Activated CD4-positive, alpha-beta memory T cell treated with anti-CD3 and anti-CD28 coated beads for 36 hours (primary cell): ENCODE data around the gene BIRC7. TPM values are rescaled to one million over a fixed set of nuclear protein-coding genes. Genes with fewer than 3 reads are reported as not detected.
A peak's percentile ranks its signal among the peaks of the same experiment; 100 is the strongest.
"Not testable (repeated sequence)": the region's sequence is repeated elsewhere in the genome, so short reads cannot be mapped to it uniquely, and the experiment has no call there.

Experiments
- CTCF ChIA-PET: fragments of 350-600 bp; sonication (Branson Sonifier 250); formaldehyde crosslinking; loops from one replicate; lab custom pipeline; 2021; ENCODE audit warnings: antibody characterized with exemption, inconsistent platforms; lab: Charles Lee
- POLR2A ChIA-PET: fragments of 350-600 bp; sonication (Branson Sonifier 250); formaldehyde crosslinking; loops from one replicate; lab custom pipeline; 2021; ENCODE audit warnings: antibody characterized with exemption; lab: Charles Lee
- DNase-seq: peaks from one replicate; pipeline ENCODE4 v3.0.0-alpha.2; 2020
- H3K27ac Mint-ChIP-seq: one replicate; pipeline ENCODE4 v1.8.0; 2021; ENCODE audit warnings: mixed read lengths
- H3K27me3 Mint-ChIP-seq: one replicate; pipeline ENCODE4 v1.8.0; 2021; ENCODE audit warnings: mixed read lengths
- H3K36me3 Mint-ChIP-seq: one replicate; pipeline ENCODE4 v1.8.0; 2021; ENCODE audit warnings: mixed read lengths
- H3K4me1 Mint-ChIP-seq: one replicate; pipeline ENCODE4 v1.8.0; 2021; ENCODE audit warnings: low read depth, mixed read lengths
- H3K4me3 Mint-ChIP-seq: one replicate; pipeline ENCODE4 v1.8.0; 2021; ENCODE audit warnings: mild to moderate bottlenecking, mixed read lengths
- H3K9me3 Mint-ChIP-seq: one replicate; pipeline ENCODE4 v1.8.0; 2021; ENCODE audit warnings: mixed read lengths
- intact Hi-C: fragments of 100-400 bp; cut with micrococcal nuclease; formaldehyde crosslinking; loops from one replicate; pipeline ENCODE4 v1.15.1; 2023
- total RNA-seq, 2 experiments: library from RNA; stranded (reverse); gene quantifications; one replicate each; pipeline ENCODE4 v1.2.3, GENCODE V29; 2021

The BIRC7 gene
- total RNA-seq, 2 experiments from 2014 or later, result not detected

GRCh38 chr20:63220696-63221399, 14.9 kb upstream of the BIRC7 start:
- no peaks in the 10 kb centered on the region for H3K36me3 Mint-ChIP-seq
- no peak overlapping the region for H3K4me3 Mint-ChIP-seq
- no peak for DNase-seq
- no peaks in the 10 kb centered on the region for H3K9me3 Mint-ChIP-seq
- H3K4me1 Mint-ChIP-seq, result peaks cover 6% of the 10 kb centered on the region
- H3K27me3 Mint-ChIP-seq, result no peaks in the 10 kb centered on the region
- ChIA-PET CTCF (interaction anchor here (1.0 kb wide), 1 partner anchor 10 kb away, joined by 3 read pairs; no protein-coding TSS in a partner anchor), POLR2A (interaction anchor here (0.6 kb wide), 1 partner anchor 759 kb away, joined by 3 read pairs; the partner anchor contains the start of gene SAMD10)
- intact Hi-C loops, result loop anchor here (5.0 to 10.0 kb wide), 2 partner anchors 71 to 164 kb away; partner anchors contain the start of gene COL20A1
- H3K27ac Mint-ChIP-seq, result no peak overlapping the region

- intact Hi-C loops, result loop anchor here (5.0 to 10.0 kb wide), 2 partner anchors 71 to 163 kb away; partner anchors contain the start of gene COL20A1
- H3K4me1 Mint-ChIP-seq, H3K9me3 Mint-ChIP-seq, POLR2A ChIA-PET, H3K27me3 Mint-ChIP-seq, H3K4me3 Mint-ChIP-seq, DNase-seq, H3K27ac Mint-ChIP-seq, H3K36me3 Mint-ChIP-seq: not testable (repeated sequence)
- CTCF ChIA-PET, result interaction anchor here (1.0 kb wide), 1 partner anchor 9 kb away, joined by 3 read pairs; no protein-coding TSS in a partner anchor
Observed at GRCh38 chr20:63221400-63222053, 14.2 kb upstream of the BIRC7 start.

- no peaks in the 10 kb centered on the region for H3K36me3 Mint-ChIP-seq
- CTCF ChIA-PET, result interaction anchor here (1.1 to 4.1 kb wide), 21 partner anchors 10 to 897 kb away, joined by 3 to 58 read pairs (median 8); partner anchors contain the start of genes ARFGAP1, BIRC7 and COL20A1
- POLR2A ChIA-PET, result no interaction called here
- no peaks in the 10 kb centered on the region for H3K4me1 Mint-ChIP-seq
- no peak overlapping the region for H3K4me3 Mint-ChIP-seq
- H3K9me3 Mint-ChIP-seq, result no peaks in the 10 kb centered on the region
- no peak for DNase-seq
- intact Hi-C loops, result loop anchor here (5.0 to 10.0 kb wide), 2 partner anchors 70 to 162 kb away; partner anchors contain the start of gene COL20A1
- H3K27ac Mint-ChIP-seq, result no peak overlapping the region
- no peaks in the 10 kb centered on the region for H3K27me3 Mint-ChIP-seq
Observed at GRCh38 chr20:63222541-63222940, 13.2 kb upstream of the BIRC7 start.

GRCh38 chr20:63223121-63223825, 12.4 kb upstream of the BIRC7 start:
- intact Hi-C loops, result loop anchor here (5.0 to 10.0 kb wide), 2 partner anchors 69 to 162 kb away; partner anchors contain the start of gene COL20A1
- POLR2A ChIA-PET, result no interaction called here
- H3K36me3 Mint-ChIP-seq, result no peaks in the 10 kb centered on the region
- H3K27ac Mint-ChIP-seq, result no peak overlapping the region
- no peaks in the 10 kb centered on the region for H3K27me3 Mint-ChIP-seq
- CTCF ChIA-PET, result interaction anchor here (0.6 to 4.1 kb wide), 40 partner anchors 10 to 897 kb away, joined by 3 to 58 read pairs (median 6); partner anchors contain the start of genes ARFGAP1, BIRC7 and COL20A1
- no peaks in the 10 kb centered on the region for H3K4me1 Mint-ChIP-seq
- no peak overlapping the region for H3K4me3 Mint-ChIP-seq
- DNase-seq, result peak; percentile 55
- no peaks in the 10 kb centered on the region for H3K9me3 Mint-ChIP-seq

- no peak overlapping the region for H3K27ac Mint-ChIP-seq
- H3K4me3 Mint-ChIP-seq, result no peak overlapping the region
- ChIA-PET POLR2A (interaction anchor here (1.0 kb wide), 1 partner anchor 9 kb away, joined by 4 read pairs; no protein-coding TSS in a partner anchor), CTCF (interaction anchor here (0.6 to 4.1 kb wide), 37 partner anchors 10 to 661 kb away, joined by 3 to 58 read pairs (median 6); partner anchors contain the start of genes ARFGAP1, BIRC7 and COL20A1)
- intact Hi-C loops, result loop anchor here (5.0 to 10.0 kb wide), 2 partner anchors 68 to 161 kb away; partner anchors contain the start of gene COL20A1
- H3K9me3 Mint-ChIP-seq, result no peaks in the 10 kb centered on the region
- no peaks in the 10 kb centered on the region for H3K27me3 Mint-ChIP-seq
- H3K4me1 Mint-ChIP-seq, result no peaks in the 10 kb centered on the region
- no peak for DNase-seq
- H3K36me3 Mint-ChIP-seq, result no peaks in the 10 kb centered on the region
Observed at GRCh38 chr20:63223826-63224207, 11.9 kb upstream of the BIRC7 start.

DNA sequence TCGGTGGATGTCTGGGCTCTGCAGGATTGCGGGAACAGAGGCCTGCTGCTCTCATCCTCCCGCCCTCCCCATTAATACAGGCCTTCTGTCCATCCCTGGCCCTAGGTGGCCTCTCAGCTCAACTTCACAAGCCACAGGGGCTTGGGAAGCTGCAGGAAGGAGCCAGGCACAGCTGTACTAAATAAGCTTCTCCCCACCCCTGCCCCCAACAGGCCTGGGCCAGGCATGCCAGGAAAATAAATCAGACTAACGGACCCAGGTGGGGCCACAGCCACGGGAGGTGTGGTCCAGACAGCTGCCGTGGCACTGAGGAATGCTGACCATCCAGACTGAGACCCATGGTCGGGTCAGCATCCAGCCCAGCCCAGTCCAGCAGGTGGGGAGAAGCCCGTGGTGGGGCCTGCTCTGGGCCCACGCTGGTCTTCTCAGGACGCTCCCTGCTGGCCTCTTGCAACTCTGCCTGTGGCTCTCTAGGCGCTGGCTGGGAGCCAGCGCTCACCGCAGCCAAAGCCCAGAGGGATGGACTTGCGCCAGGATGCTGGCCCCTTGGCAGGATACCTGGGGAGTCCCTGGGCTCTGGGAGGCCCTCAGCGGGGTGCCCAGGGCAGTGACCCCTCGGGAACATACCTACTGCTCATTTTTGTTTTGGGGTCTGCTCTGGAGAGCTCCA, 11.2 kb upstream of the BIRC7 start:
- Mint-ChIP-seq H3K27me3 (peaks cover 5% of the 10 kb centered on the region), H3K36me3 (no peaks in the 10 kb centered on the region), H3K9me3 (no peaks in the 10 kb centered on the region), H3K4me3 (no peak overlapping the region), H3K27ac (no peak overlapping the region), H3K4me1 (no peaks in the 10 kb centered on the region)
- intact Hi-C loops, result loop anchor here (5.0 to 10.0 kb wide), 2 partner anchors 68 to 160 kb away; partner anchors contain the start of gene COL20A1
- ChIA-PET CTCF (interaction anchor here (0.5 to 4.1 kb wide), 20 partner anchors 9 to 272 kb away, joined by 3 to 58 read pairs (median 8); partner anchors contain the start of genes ARFGAP1, BIRC7 and COL20A1), POLR2A (interaction anchor here (1.0 kb wide), 1 partner anchor 9 kb away, joined by 4 read pairs; no protein-coding TSS in a partner anchor)
- no peak for DNase-seq

- no peaks in the 10 kb centered on the region for H3K36me3 Mint-ChIP-seq
- H3K4me3 Mint-ChIP-seq, result no peak overlapping the region
- DNase-seq, result no peak
- H3K9me3 Mint-ChIP-seq, result no peaks in the 10 kb centered on the region
- intact Hi-C loops, result loop anchor here (10.0 kb wide), 1 partner anchor 160 kb away; no protein-coding TSS in a partner anchor
- peaks cover 11% of the 10 kb centered on the region for H3K27me3 Mint-ChIP-seq
- ChIA-PET CTCF (interaction anchor here (0.5 to 4.1 kb wide), 9 partner anchors 9 to 153 kb away, joined by 3 to 58 read pairs (median 12); partner anchors contain the start of gene BIRC7), POLR2A (no interaction called here)
- H3K4me1 Mint-ChIP-seq, result no peaks in the 10 kb centered on the region
- no peak overlapping the region for H3K27ac Mint-ChIP-seq
Observed at GRCh38 chr20:63225082-63225454, 10.6 kb upstream of the BIRC7 start.

DNA sequence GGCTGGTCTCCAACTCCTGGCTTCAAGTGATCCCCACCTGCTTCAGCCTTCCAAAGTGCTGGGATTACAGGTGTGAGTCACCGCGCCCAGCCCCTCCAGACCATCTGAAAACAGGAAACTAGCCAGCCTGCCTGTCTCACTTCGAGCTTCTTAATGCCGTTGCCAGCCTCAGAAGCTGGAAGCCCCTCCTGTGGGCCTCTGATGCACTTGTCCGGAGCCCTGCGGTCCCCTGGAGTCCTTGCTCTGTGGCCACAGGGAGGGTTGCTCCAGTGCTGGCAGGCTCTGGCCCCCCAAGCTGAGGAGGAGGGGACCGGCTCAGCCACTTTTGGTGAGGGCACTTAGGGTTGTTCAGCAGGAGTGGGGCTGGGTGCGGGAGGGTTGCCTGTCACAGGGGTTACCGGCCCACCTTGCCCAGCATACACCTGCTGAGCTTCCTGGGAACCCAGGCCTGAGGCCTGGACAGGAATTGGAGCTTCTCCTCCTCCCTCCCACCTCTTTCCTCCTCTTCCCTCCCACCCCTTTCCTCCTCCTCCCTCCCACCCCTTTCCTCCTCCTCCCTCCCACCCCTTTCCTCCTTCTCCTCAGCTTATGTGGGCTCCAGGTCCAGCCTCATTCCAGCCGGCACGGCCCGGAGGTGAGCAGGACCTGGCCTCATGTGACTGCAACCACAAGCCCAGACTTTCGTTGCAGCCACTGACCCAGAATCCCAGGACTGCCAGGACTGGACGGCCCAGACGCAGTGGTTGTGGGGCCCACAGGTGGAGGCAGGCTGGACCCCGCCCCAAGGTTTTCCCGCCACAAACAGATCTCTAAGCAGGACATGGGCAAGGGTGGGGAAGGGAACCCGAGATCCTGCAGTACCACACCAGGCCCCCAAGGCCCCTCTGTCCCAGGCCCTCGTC, 9.4 kb upstream of the BIRC7 start:
- H3K9me3 Mint-ChIP-seq, result no peaks in the 10 kb centered on the region
- no peak for DNase-seq
- ChIA-PET CTCF (interaction anchor here (1.1 to 4.1 kb wide), 3 partner anchors 13 to 152 kb away, joined by 3 to 58 read pairs (median 19); no protein-coding TSS in a partner anchor), POLR2A (no interaction called here)
- intact Hi-C loops, result loop anchor here (10.0 kb wide), 1 partner anchor 159 kb away; no protein-coding TSS in a partner anchor
- no peaks in the 10 kb centered on the region for H3K4me1 Mint-ChIP-seq
- H3K27me3 Mint-ChIP-seq, result peaks cover 22% of the 10 kb centered on the region
- no peak overlapping the region for H3K4me3 Mint-ChIP-seq
- H3K36me3 Mint-ChIP-seq, result no peaks in the 10 kb centered on the region
- H3K27ac Mint-ChIP-seq, result no peak overlapping the region

- H3K27me3 Mint-ChIP-seq, result peaks cover 30% of the 10 kb centered on the region
- DNase-seq, result no peak
- intact Hi-C loops, result loop anchor here (10.0 kb wide), 1 partner anchor 158 kb away; no protein-coding TSS in a partner anchor
- no peaks in the 10 kb centered on the region for H3K36me3 Mint-ChIP-seq
- H3K27ac Mint-ChIP-seq, result no peak overlapping the region
- POLR2A ChIA-PET, result no interaction called here
- no peak overlapping the region for H3K4me3 Mint-ChIP-seq
- CTCF ChIA-PET, result no interaction called here
- no peaks in the 10 kb centered on the region for H3K9me3 Mint-ChIP-seq
- no peaks in the 10 kb centered on the region for H3K4me1 Mint-ChIP-seq
Observed at GRCh38 chr20:63227260-63227659, 8.4 kb upstream of the BIRC7 start.

- Mint-ChIP-seq H3K4me3 (no peak overlapping the region), H3K27ac (no peak overlapping the region), H3K36me3 (no peaks in the 10 kb centered on the region), H3K27me3 (peaks cover 38% of the 10 kb centered on the region), H3K4me1 (no peaks in the 10 kb centered on the region), H3K9me3 (no peaks in the 10 kb centered on the region)
- intact Hi-C loops, result loop anchor here (10.0 kb wide), 1 partner anchor 156 kb away; no protein-coding TSS in a partner anchor
- ChIA-PET CTCF (no interaction called here), POLR2A (no interaction called here)
- no peak for DNase-seq
Observed at GRCh38 chr20:63228806-63229205, 6.9 kb upstream of the BIRC7 start.
